HL-60 (cell line): ENCODE data around the gene KLHL22.

Experiments used
- GABPA ChIP-seq: IDR thresholded peaks from 2 replicates; pipeline ENCODE4 v1.6.1; 2012; ENCODE audit warnings: low read depth
- POLR2AphosphoS5 ChIP-seq: IDR thresholded peaks from 2 replicates; pipeline ENCODE4 v1.6.1; 2012; ENCODE audit warnings: low read depth
- TF ChIP-seq, protein P1 (sequence below): IDR thresholded peaks from one replicate; pipeline ENCODE4 v1.5.1; 2011; ENCODE audit warnings: low read length, control low read depth, inconsistent platforms; ENCODE audit not compliant: insufficient read depth

DNA sequence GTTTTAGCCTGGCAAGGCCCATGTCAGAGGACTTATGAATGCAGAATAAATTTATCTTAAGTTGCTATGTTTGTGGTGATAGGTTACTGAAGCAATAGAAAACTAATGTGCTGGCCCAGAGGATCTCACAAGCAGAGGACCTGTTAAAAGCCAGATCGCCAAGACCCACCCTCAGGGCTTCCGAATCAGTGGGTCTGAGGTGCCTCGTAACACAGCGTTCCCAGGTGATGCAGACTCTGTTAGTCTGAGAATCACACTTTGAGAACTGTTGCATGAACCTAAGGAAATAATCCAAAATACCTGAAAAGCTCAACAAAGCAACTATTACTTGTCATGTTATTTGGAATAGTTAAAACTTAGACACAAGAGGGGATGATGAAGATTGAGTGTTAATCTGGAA is 51.3 kb downstream of the KLHL22 start:
- TF ChIP-seq, protein P1, sequence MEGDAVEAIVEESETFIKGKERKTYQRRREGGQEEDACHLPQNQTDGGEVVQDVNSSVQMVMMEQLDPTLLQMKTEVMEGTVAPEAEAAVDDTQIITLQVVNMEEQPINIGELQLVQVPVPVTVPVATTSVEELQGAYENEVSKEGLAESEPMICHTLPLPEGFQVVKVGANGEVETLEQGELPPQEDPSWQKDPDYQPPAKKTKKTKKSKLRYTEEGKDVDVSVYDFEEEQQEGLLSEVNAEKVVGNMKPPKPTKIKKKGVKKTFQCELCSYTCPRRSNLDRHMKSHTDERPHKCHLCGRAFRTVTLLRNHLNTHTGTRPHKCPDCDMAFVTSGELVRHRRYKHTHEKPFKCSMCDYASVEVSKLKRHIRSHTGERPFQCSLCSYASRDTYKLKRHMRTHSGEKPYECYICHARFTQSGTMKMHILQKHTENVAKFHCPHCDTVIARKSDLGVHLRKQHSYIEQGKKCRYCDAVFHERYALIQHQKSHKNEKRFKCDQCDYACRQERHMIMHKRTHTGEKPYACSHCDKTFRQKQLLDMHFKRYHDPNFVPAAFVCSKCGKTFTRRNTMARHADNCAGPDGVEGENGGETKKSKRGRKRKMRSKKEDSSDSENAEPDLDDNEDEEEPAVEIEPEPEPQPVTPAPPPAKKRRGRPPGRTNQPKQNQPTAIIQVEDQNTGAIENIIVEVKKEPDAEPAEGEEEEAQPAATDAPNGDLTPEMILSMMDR: no peak
- TF ChIP-seq GABPA (no peak), POLR2AphosphoS5 (no peak)
